H1 (cell line): ENCODE measurements around the gene CCDC13.

Experiments used
- CHD2 ChIP-seq: IDR thresholded peaks from 2 replicates; pipeline ENCODE4 v1.6.1; 2012; ENCODE audit warnings: low read length, improper control_type of control experiment
- EZH2 ChIP-seq: fragments of 200-600 bp; sonication (generic); IDR thresholded peaks from 2 replicates; pipeline ENCODE4 v1.7.1; 2012; ENCODE audit warnings: low read depth, mild to moderate bottlenecking, moderate library complexity, low read length, inconsistent platforms; ENCODE audit not compliant: severe bottlenecking

DNA sequence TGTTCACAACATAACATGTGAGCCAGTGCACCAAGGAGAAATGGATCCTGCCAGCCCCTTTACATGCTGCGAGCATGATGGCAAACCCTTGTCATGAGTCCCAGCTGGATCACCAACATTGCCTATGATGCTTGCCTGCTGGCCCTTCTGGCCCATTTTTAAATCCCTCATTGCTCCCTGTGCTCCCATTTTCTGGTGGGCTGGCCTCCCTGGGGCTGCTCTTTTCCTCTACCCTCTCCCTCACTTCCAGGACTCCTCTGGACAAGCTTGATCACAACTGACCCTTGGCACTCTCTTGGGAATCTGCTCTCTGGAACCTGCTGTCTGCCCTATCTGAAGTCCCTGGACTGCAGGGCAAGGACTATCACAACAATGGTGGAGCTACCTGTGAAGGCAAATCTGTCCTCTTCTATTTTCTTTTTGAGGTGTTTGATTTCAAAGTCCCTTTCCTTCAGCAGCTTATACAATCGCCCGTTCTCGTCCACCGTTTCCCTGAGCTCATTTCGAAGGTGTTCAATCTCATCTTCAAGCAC, 16.3 kb downstream of the CCDC13 start:
- TF ChIP-seq EZH2 (no peak), CHD2 (no peak)
